Glutamatergic neuron (in vitro differentiated cells): ENCODE results near the gene GALK2. TPM values are rescaled to one million over a fixed set of nuclear protein-coding genes. Genes with fewer than 3 reads are reported as not detected.

Experiments
- DNase-seq: peaks from one replicate; pipeline ENCODE4 v3.0.0; 2022
- H3K27ac Mint-ChIP-seq: one replicate; pipeline ENCODE4 v1.8.0; 2020; ENCODE audit warnings: mild to moderate bottlenecking, mixed read lengths, inconsistent platforms; ENCODE audit not compliant: unreplicated experiment
- H3K27me3 Mint-ChIP-seq: one replicate; pipeline ENCODE4 v1.8.0; 2020; ENCODE audit warnings: mild to moderate bottlenecking, moderate library complexity, mixed read lengths, inconsistent platforms; ENCODE audit not compliant: unreplicated experiment
- H3K36me3 Mint-ChIP-seq: one replicate; pipeline ENCODE4 v1.8.0; 2020; ENCODE audit warnings: mild to moderate bottlenecking, mixed read lengths, inconsistent platforms; ENCODE audit not compliant: unreplicated experiment
- H3K4me1 Mint-ChIP-seq: one replicate; pipeline ENCODE4 v1.8.0; 2020; ENCODE audit warnings: mild to moderate bottlenecking, low read depth, mixed read lengths, inconsistent platforms; ENCODE audit not compliant: unreplicated experiment
- H3K4me3 Mint-ChIP-seq: one replicate; pipeline ENCODE4 v1.8.0; 2020; ENCODE audit warnings: mild to moderate bottlenecking, mixed read lengths, inconsistent platforms; ENCODE audit not compliant: unreplicated experiment
- H3K9me3 Mint-ChIP-seq: one replicate; pipeline ENCODE4 v1.8.0; 2020; ENCODE audit warnings: mild to moderate bottlenecking, moderate library complexity, mixed read lengths, inconsistent platforms; ENCODE audit not compliant: unreplicated experiment
- CTCF ChIP-seq: fragments of 200-600 bp; sonication (generic); IDR thresholded peaks from one replicate; pipeline ENCODE4 v1.5.0; 2021; ENCODE audit not compliant: partially characterized antibody, unreplicated experiment
- microRNA-seq: library from miRNA; unstranded; fragments of <30 nt; microRNA quantifications from one replicate; pipeline ENCODE4, GENCODE V29; 2020; ENCODE audit not compliant: unreplicated experiment
- total RNA-seq: library from RNA; stranded (reverse); fragmentation: NEBNext Ultra II Directional; extraction: Animal tissue kit (Norgen Biotek cat#: 25700); gene quantifications from one replicate; pipeline ENCODE4 v1.2.1, GENCODE V29; 2021; ENCODE audit not compliant: unreplicated experiment

GALK2 gene
- total RNA-seq, 1 donor from 2014 or later = 19.9 TPM

GRCh38 chr15:49370782-49371181 is 200.7 kb downstream of the GALK2 start:
- H3K27me3 Mint-ChIP-seq = no peaks in the 10 kb centered on the region
- no peak for DNase-seq
- H3K4me3 Mint-ChIP-seq = no peak overlapping the region
- peaks cover 2% of the 10 kb centered on the region for H3K4me1 Mint-ChIP-seq
- H3K9me3 Mint-ChIP-seq = peaks cover 1% of the 10 kb centered on the region
- TF ChIP-seq CTCF = no peak
- H3K36me3 Mint-ChIP-seq = no peaks in the 10 kb centered on the region
- H3K27ac Mint-ChIP-seq = no peak overlapping the region

- Mint-ChIP-seq H3K4me1 (peaks cover 2% of the 10 kb centered on the region), H3K27me3 (no peaks in the 10 kb centered on the region), H3K27ac (no peak overlapping the region), H3K9me3 (no peaks in the 10 kb centered on the region), H3K36me3 (no peaks in the 10 kb centered on the region), H3K4me3 (no peak overlapping the region)
- TF ChIP-seq CTCF = no peak
- no peak for DNase-seq
Observed at GRCh38 chr15:49372366-49372765, 202.3 kb downstream of the GALK2 start.

GRCh38 chr15:49379996-49380395 is 209.9 kb downstream of the GALK2 start:
- H3K27me3 Mint-ChIP-seq = peaks cover 5% of the 10 kb centered on the region
- no peak overlapping the region for H3K4me3 Mint-ChIP-seq
- DNase-seq = peak; percentile 13
- no peaks in the 10 kb centered on the region for H3K9me3 Mint-ChIP-seq
- no peak overlapping the region for H3K27ac Mint-ChIP-seq
- peaks cover 8% of the 10 kb centered on the region for H3K4me1 Mint-ChIP-seq
- H3K36me3 Mint-ChIP-seq = no peaks in the 10 kb centered on the region
- TF ChIP-seq CTCF = no peak

- peak; percentile 28 for DNase-seq
- no peak overlapping the region for H3K4me3 Mint-ChIP-seq
Observed at GRCh38 chr15:49380912-49381311, 210.9 kb downstream of the GALK2 start.

More at GRCh38 chr15:49380912-49381311, 210.9 kb downstream of the GALK2 start:
- peaks cover 8% of the 10 kb centered on the region for H3K4me1 Mint-ChIP-seq
- TF ChIP-seq CTCF = no peak
- H3K36me3 Mint-ChIP-seq = no peaks in the 10 kb centered on the region
- peaks cover 5% of the 10 kb centered on the region for H3K27me3 Mint-ChIP-seq
- no peaks in the 10 kb centered on the region for H3K9me3 Mint-ChIP-seq
- H3K27ac Mint-ChIP-seq = peak overlapping the region; percentile 60

Small RNAs within 50 kb of the gene (microRNA-seq; reads per million reads assigned to microRNA genes)
- not detected for gene MIR4716

Other genes starting within 250 kb of the GALK2 start
- 4.4 TPM for gene SHC4, start 206.3 kb upstream of the GALK2 start, total RNA-seq
- 60.2 TPM for gene SECISBP2L, start 123.8 kb upstream of the GALK2 start, total RNA-seq
- gene COPS2, start 14.6 kb upstream of the GALK2 start, total RNA-seq = 71.8 TPM